ENCODE results near the gene SETD1A. TPM values are rescaled to one million over a fixed set of nuclear protein-coding genes. Genes with fewer than 3 reads are reported as not detected.

Gene SETD1A
- total and polyA plus RNA-seq, 9 of the 15 experiments (the other 6 are each of a cell fraction or from before 2014, with no cell fraction given): 0.08 to 36.0 (median 4.2) TPM

GRCh38 chr16:30992931-30993816, 35.6 kb downstream of the SETD1A start (continued):
- TF ChIP-seq PBX2 (CRISPR knock-in tag; IDR thresholded peaks at IDR 0.05; ENCODE audit: low read depth) (no peak), PBX2 (tag; conservative IDR thresholded peaks at IDR 0.05; ENCODE audit: low read depth) (no peak), ZNF830 (CRISPR knock-in tag; IDR thresholded peaks at IDR 0.05) (no peak), CCNT2 (IDR thresholded peaks at IDR 0.05; ENCODE audit: borderline replicate concordance, extremely low read depth, insufficient read length, low read depth, low read length) (no peak), TAF15 (IDR thresholded peaks at IDR 0.05; ENCODE audit: low read depth, low read length) (no peak), POLR2AphosphoS5 (IDR thresholded peaks at IDR 0.05; ENCODE audit: control insufficient read depth, insufficient read depth, low read depth, low read length) (no peak), ZNF589 (CRISPR knock-in tag; IDR thresholded peaks at IDR 0.05; ENCODE audit: low read depth) (no peak), ZBED1 (IDR thresholded peaks at IDR 0.05) (no peak), ADNP (tag; IDR thresholded peaks at IDR 0.05) (no peak), RBM15 (IDR thresholded peaks at IDR 0.05; ENCODE audit: insufficient read depth, low read length) (no peak), RHOXF2B (CRISPR knock-in tag; conservative IDR thresholded peaks at IDR 0.05) (no peak), SMAD4 (CRISPR knock-in tag; conservative IDR thresholded peaks at IDR 0.05) (peak; percentile 59), ZNF398 (CRISPR knock-in tag; IDR thresholded peaks at IDR 0.05) (no peak), PCBP2 (IDR thresholded peaks at IDR 0.05; ENCODE audit: low read depth, low read length, poor library complexity, severe bottlenecking) (no peak), DIDO1 (tag; IDR thresholded peaks at IDR 0.05; ENCODE audit: low read depth) (no peak), PHB2 (IDR thresholded peaks at IDR 0.05; ENCODE audit: low read depth) (no peak), RB1 (IDR thresholded peaks at IDR 0.05; ENCODE audit: low read depth) (no peak), SNIP1 (IDR thresholded peaks at IDR 0.05; ENCODE audit: low read depth) (no peak), NELFE (IDR thresholded peaks at IDR 0.05; ENCODE audit: insufficient read depth, insufficient read length) (no peak), TBP (optimal IDR thresholded peaks at IDR 0.05; ENCODE audit: low read depth, low read length) (no peak), TAF1 (IDR thresholded peaks at IDR 0.05; ENCODE audit: control insufficient read depth, extremely low read depth, insufficient read depth, low read length, severe bottlenecking) (peak; percentile 16)
- TF ChIP-seq, protein P1, sequence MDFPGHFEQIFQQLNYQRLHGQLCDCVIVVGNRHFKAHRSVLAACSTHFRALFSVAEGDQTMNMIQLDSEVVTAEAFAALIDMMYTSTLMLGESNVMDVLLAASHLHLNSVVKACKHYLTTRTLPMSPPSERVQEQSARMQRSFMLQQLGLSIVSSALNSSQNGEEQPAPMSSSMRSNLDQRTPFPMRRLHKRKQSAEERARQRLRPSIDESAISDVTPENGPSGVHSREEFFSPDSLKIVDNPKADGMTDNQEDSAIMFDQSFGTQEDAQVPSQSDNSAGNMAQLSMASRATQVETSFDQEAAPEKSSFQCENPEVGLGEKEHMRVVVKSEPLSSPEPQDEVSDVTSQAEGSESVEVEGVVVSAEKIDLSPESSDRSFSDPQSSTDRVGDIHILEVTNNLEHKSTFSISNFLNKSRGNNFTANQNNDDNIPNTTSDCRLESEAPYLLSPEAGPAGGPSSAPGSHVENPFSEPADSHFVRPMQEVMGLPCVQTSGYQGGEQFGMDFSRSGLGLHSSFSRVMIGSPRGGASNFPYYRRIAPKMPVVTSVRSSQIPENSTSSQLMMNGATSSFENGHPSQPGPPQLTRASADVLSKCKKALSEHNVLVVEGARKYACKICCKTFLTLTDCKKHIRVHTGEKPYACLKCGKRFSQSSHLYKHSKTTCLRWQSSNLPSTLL (IDR thresholded peaks at IDR 0.05): no peak
